ENCODE data around the gene IRF9.
A peak's percentile ranks its signal among the peaks of the same experiment; 100 is the strongest.

IRF9 gene

DNA sequence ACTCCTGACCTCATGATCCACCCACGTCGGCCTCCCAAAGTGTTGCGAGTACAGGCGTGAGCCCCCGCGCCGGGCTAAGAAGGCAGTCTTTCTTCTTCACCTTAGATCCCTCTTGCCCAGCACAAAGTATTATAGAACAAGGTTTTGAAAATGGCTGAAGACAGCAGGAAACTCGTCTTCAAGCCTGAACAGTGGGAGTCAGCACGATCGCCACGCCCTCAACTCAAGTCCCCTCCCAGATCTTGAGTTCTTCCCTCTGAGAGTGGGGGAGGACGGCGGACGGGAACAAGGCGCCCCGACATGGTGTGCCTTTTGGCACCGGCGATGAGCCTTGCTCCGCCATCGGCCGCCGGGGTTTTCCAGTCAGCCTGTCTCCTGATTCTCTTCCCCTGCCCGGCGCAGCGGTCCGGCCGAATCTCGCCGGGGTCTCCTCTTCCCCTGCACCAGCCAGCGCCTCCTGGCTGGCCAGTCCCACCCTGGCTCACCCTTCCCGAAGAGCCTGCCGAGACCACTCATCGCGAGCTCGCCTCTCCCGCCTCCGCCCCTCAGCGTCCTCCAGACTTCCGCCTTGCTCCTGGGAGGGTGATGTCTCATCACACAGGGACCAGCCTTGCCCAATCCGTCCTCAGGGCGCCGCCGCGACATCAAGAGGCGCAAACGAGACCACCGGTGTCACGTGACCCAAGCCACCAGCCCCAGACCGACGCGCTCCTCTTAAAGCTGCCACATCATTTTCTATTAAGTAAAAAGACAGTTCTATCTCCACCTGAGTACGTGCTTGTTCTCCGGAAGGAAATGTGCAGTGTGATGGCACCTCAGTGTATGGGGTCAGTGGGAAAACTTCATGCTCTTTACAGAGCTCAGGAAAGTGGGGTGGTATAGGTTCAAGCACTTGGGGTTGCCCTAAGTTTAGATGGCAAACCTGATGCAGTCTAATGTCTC, 52.1 kb downstream of the IRF9 start, which contains the start of gene CHMP4A:
Gene CHMP4A, minus strand, starts transcription at position 565 of the 942 bp plus-strand sequence. Its CDS starts 49 bp downstream, at position 516.
- TF ChIP-seq, protein P1, sequence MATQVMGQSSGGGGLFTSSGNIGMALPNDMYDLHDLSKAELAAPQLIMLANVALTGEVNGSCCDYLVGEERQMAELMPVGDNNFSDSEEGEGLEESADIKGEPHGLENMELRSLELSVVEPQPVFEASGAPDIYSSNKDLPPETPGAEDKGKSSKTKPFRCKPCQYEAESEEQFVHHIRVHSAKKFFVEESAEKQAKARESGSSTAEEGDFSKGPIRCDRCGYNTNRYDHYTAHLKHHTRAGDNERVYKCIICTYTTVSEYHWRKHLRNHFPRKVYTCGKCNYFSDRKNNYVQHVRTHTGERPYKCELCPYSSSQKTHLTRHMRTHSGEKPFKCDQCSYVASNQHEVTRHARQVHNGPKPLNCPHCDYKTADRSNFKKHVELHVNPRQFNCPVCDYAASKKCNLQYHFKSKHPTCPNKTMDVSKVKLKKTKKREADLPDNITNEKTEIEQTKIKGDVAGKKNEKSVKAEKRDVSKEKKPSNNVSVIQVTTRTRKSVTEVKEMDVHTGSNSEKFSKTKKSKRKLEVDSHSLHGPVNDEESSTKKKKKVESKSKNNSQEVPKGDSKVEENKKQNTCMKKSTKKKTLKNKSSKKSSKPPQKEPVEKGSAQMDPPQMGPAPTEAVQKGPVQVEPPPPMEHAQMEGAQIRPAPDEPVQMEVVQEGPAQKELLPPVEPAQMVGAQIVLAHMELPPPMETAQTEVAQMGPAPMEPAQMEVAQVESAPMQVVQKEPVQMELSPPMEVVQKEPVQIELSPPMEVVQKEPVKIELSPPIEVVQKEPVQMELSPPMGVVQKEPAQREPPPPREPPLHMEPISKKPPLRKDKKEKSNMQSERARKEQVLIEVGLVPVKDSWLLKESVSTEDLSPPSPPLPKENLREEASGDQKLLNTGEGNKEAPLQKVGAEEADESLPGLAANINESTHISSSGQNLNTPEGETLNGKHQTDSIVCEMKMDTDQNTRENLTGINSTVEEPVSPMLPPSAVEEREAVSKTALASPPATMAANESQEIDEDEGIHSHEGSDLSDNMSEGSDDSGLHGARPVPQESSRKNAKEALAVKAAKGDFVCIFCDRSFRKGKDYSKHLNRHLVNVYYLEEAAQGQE (IDR thresholded peaks at IDR 0.05; ENCODE audit: insufficient read depth in 1 of 2, low read depth in 2 of 2, low read length in 2 of 2): no peak
- TF ChIP-seq FOXP2 (optimal IDR thresholded peaks at IDR 0.05; ENCODE audit: borderline replicate concordance, extremely low read depth, extremely low read length, insufficient read depth) (peak; percentile 63), TAF1 (IDR thresholded peaks at IDR 0.05; ENCODE audit: borderline replicate concordance, insufficient read depth, low read length) (no peak), SIN3A (IDR thresholded peaks at IDR 0.05; ENCODE audit: borderline replicate concordance, insufficient read depth, low read length) (no peak), POLR2AphosphoS5 (IDR thresholded peaks at IDR 0.05; ENCODE audit: low read depth, low read length) (peak; percentile 67; the same call in 1 of the 2 replicates)

DNA sequence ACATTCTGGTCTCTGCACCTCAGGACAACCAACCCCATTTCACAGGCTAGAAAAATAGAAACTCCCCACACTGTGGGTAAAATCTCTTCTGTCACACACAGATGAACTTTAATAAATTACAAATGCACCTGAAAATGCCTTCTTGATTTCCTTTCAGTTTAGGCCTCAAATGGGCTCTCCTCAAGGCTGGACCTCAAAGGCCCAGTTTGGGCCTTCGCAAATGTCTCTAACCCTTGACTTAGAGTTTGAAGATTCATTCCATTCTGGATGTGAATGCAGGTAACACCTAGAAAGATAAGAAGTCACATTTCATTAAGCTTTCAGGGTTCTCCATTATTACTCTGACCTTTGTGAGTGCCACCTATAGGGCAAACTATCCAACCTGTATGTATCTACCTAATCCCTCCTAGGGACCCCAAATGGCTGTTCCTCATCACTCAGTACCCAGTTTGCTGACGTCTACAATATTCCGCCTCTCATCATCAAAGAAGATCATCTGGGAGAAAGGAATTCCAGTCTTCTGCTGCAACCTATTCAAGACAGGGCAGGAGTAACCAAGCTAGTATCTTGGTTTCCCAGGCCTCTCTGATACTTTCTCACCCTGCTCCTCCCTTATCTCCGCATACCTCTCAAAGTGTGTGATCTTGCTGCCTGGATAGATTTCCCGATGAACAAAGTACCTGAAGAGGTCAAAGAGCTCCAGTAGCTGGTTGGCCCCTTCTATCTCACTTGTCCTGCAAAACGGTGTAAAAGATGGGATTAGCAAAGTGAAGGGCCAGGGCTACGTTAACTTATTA, 53.0 kb downstream of the IRF9 start:
- no peak for TF ChIP-seq TAF1 (IDR thresholded peaks at IDR 0.05; ENCODE audit: borderline replicate concordance, insufficient read depth, low read length)
- TF ChIP-seq POLR2AphosphoS5 (IDR thresholded peaks at IDR 0.05; ENCODE audit: low read depth, low read length): no peak
- no peak for TF ChIP-seq FOXP2 (optimal IDR thresholded peaks at IDR 0.05; ENCODE audit: borderline replicate concordance, extremely low read depth, extremely low read length, insufficient read depth)
- TF ChIP-seq SIN3A (IDR thresholded peaks at IDR 0.05; ENCODE audit: borderline replicate concordance, insufficient read depth, low read length): no peak
- TF ChIP-seq, protein P1 (IDR thresholded peaks at IDR 0.05; ENCODE audit: insufficient read depth in 1 of 2, low read depth in 2 of 2, low read length in 2 of 2): no peak

DNA sequence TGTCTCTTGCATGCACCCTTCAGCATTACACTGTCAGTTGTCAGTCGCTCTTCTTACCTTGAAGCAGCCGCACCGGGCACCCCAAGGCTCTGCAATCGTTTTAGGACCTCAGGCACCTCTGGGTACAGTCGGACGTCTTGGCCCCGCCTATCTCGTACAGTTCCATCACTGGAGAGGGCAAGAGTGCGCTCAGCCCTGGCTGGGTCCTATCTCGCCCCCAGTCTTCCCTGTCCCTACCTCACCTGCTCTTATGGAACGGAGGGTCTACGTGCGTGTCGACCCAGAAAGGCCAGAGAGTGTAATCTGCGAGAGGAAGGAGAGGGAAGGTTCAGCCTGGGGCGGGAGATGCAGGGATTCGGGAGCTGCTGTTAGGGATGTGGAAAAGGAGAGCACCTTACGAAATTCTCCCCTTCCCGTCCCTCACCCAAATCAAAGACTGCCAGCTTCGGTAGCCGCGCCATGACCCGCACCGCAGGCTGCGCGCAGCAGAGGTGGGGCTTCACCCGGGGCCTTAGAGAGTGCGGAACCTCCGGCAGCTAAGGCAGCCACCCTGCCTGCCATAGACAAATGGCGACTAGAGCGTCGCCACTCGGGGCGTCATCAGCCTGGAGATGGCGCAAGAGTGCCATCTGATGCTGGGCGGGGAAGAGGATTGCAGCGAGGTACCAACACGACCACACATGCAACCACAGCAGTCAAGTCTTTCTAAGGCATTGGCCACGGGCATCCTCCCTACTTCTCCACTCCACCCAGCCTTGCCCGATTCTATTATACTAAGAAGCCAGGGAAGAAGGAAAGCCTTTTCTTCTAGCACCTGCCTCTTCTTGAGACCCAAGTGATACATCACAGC, 54.7 kb downstream of the IRF9 start, which contains the start of gene MDP1:
Gene MDP1, minus strand, starts transcription at position 572 of the 850 bp plus-strand sequence. Its CDS starts 111 bp downstream, at position 461.
- TF ChIP-seq SIN3A (IDR thresholded peaks at IDR 0.05; ENCODE audit: borderline replicate concordance, insufficient read depth, low read length): no peak
- peak; percentile 78 for TF ChIP-seq FOXP2 (optimal IDR thresholded peaks at IDR 0.05; ENCODE audit: borderline replicate concordance, extremely low read depth, extremely low read length, insufficient read depth)
- TF ChIP-seq TAF1 (IDR thresholded peaks at IDR 0.05; ENCODE audit: borderline replicate concordance, insufficient read depth, low read length): peak; percentile 51; the same call in 1 of the 2 replicates
- TF ChIP-seq, protein P1 (IDR thresholded peaks at IDR 0.05; ENCODE audit: insufficient read depth in 1 of 2, low read depth in 2 of 2, low read length in 2 of 2): no peak
- peak; percentile 71 for TF ChIP-seq POLR2AphosphoS5 (IDR thresholded peaks at IDR 0.05; ENCODE audit: low read depth, low read length)

All from PFSK-1 (cell line).